A549 (cell line): ENCODE data around the gene KHDC1. TPM values are rescaled to one million over a fixed set of nuclear protein-coding genes. Genes with fewer than 3 reads are reported as not detected.
A peak's percentile ranks its signal among the peaks of the same experiment; 100 is the strongest.

Experiments used
- ATAC-seq, 2 experiments: fragments of 200-7000 bp in 1 of 2; fragments of >200 bp in 1 of 2; cut with Nextera tagmentation in 1 of 2; cut with Tn5 transposase in 1 of 2; 3 replicates each; pipeline versions ENCODE4 v1.8.0 to v1.9.1; 2018 to 2020; ENCODE audit warnings: mild to moderate bottlenecking in 1 of 2, moderate library complexity in 1 of 2
- CTCF ChIA-PET: fragments of 300-600 bp; sonication (Branson Sonifier 250); formaldehyde crosslinking; extraction: SDS; loops from one replicate; lab custom pipeline; 2021; ENCODE audit warnings: antibody characterized with exemption, inconsistent platforms; lab: Yijun Ruan, JAX
- POLR2A ChIA-PET: fragments of 350-600 bp; formaldehyde crosslinking; extraction: SDS; loops from one replicate; lab custom pipeline; 2021; ENCODE audit warnings: antibody characterized with exemption, inconsistent platforms; lab: Yijun Ruan, JAX
- DNase-seq, 2 experiments: peaks; one replicate each; pipeline versions ENCODE4 v3.0.0 to v3.0.0-alpha.2; 2011 to 2016; ENCODE audit warnings: low read depth in 1 of 2, low spot score in 1 of 2
- FAIRE-seq: peaks from 2 replicates; lab custom pipeline; 2011; peaks lifted over from hg19 to GRCh38; lab: Jason Lieb, UNC
- H3K27ac ChIP-seq, 2 experiments: fragments of >200 bp; sonication (Bioruptor Twin); formaldehyde crosslinking; 3 replicates each; pipeline ENCODE4 v1.5.1; 2016 to 2017
- H3K4me1 ChIP-seq: fragments of >200 bp; sonication (Bioruptor Twin); formaldehyde crosslinking; 3 replicates; pipeline ENCODE4 v1.6.1; 2016
- H3K4me2 ChIP-seq: fragments of >200 bp; sonication (Bioruptor Twin); formaldehyde crosslinking; 3 replicates; pipeline ENCODE4 v1.6.1; 2016
- H3K4me3 ChIP-seq: fragments of >200 bp; sonication (Bioruptor Twin); formaldehyde crosslinking; 3 replicates; pipeline ENCODE4 v1.5.1; 2016
- H3K9me3 ChIP-seq: fragments of >200 bp; sonication (Bioruptor Twin); formaldehyde crosslinking; 3 replicates; pipeline ENCODE4 v1.6.1; 2016
- BHLHE40 ChIP-seq: IDR thresholded peaks from 2 replicates; pipeline ENCODE4 v1.6.1; 2012; ENCODE audit warnings: low read depth, low read length, inconsistent platforms
- CBX2 ChIP-seq: fragments of 200-600 bp; sonication (generic); IDR thresholded peaks from 2 replicates; pipeline ENCODE4 v1.6.1; 2016; ENCODE audit warnings: low read depth, mild to moderate bottlenecking, borderline replicate concordance
- CHD2 ChIP-seq: fragments of 150-350 bp; IDR thresholded peaks from 2 replicates; pipeline ENCODE4 v1.6.1; 2014; ENCODE audit warnings: low read length; ENCODE audit not compliant: partially characterized antibody
- CHD4 ChIP-seq: fragments of 200-600 bp; sonication (generic); IDR thresholded peaks from 2 replicates; pipeline ENCODE4 v1.6.1; 2016; ENCODE audit warnings: antibody characterized with exemption, mild to moderate bottlenecking, borderline replicate concordance
- EHMT2 ChIP-seq: fragments of 200-600 bp; sonication (generic); IDR thresholded peaks from 2 replicates; pipeline ENCODE4 v1.6.1; 2016; ENCODE audit warnings: antibody characterized with exemption, low read depth, mild to moderate bottlenecking, moderate library complexity
- EP300 ChIP-seq, 2 experiments: fragments of >200 bp; sonication (Bioruptor Twin); formaldehyde crosslinking; IDR thresholded peaks; 2 replicates in 1 of 2; 3 replicates in 1 of 2; pipeline ENCODE4 v1.6.1; 2016 to 2017
- ESRRA ChIP-seq: fragments of 150-350 bp; IDR thresholded peaks from 2 replicates; pipeline ENCODE4 v1.6.1; 2014; ENCODE audit warnings: mild to moderate bottlenecking, low read length, borderline replicate concordance
- FOSB ChIP-seq: fragments of 250-450 bp; sonication (Bioruptor Pico); IDR thresholded peaks from 2 replicates; pipeline ENCODE4 v1.5.0; 2020; ENCODE audit warnings: mild to moderate bottlenecking, moderate library complexity
- FOSL2 ChIP-seq, 2 experiments: fragments of 450-650 bp in 1 of 2; fragments of >200 bp in 1 of 2; sonication (Bioruptor Twin) in 1 of 2; formaldehyde crosslinking; IDR thresholded peaks; 2 replicates each; pipeline versions ENCODE4 v1.5.0 to v1.6.1; 2016 to 2020; ENCODE audit warnings: mild to moderate bottlenecking in 1 of 2, moderate library complexity in 1 of 2
- GATA3 ChIP-seq: IDR thresholded peaks from 2 replicates; pipeline ENCODE4 v1.6.1; 2012; ENCODE audit warnings: borderline replicate concordance
- HDAC2 ChIP-seq: fragments of 200-600 bp; sonication (generic); IDR thresholded peaks from 2 replicates; pipeline ENCODE4 v1.6.1; 2016
- HOXB13 ChIP-seq: fragments of 250-450 bp; sonication (Bioruptor Pico); IDR thresholded peaks from 2 replicates; pipeline ENCODE4 v1.5.0; 2020; ENCODE audit warnings: low read depth, mild to moderate bottlenecking, moderate library complexity
- HOXB5 ChIP-seq: fragments of 250-450 bp; sonication (Bioruptor Pico); IDR thresholded peaks from 2 replicates; pipeline ENCODE4 v1.5.0; 2020; ENCODE audit warnings: mild to moderate bottlenecking, moderate library complexity
- JUN ChIP-seq, 2 experiments: fragments of >200 bp; sonication (Bioruptor Twin); formaldehyde crosslinking; IDR thresholded peaks; 2 replicates in 1 of 2; 3 replicates in 1 of 2; pipeline ENCODE4 v1.6.1; 2016 to 2017
- JUNB ChIP-seq: fragments of >200 bp; sonication (Bioruptor Twin); formaldehyde crosslinking; IDR thresholded peaks from 2 replicates; pipeline ENCODE4 v1.6.1; 2016
- KDM1A ChIP-seq: fragments of 200-600 bp; sonication (generic); IDR thresholded peaks from 2 replicates; pipeline ENCODE4 v1.6.1; 2016; ENCODE audit warnings: low read depth, mild to moderate bottlenecking
- MAFK ChIP-seq: fragments of 450-650 bp; IDR thresholded peaks from 2 replicates; pipeline ENCODE4 v1.6.1; 2014; ENCODE audit not compliant: partially characterized antibody
- MAZ ChIP-seq: fragments of 150-350 bp; IDR thresholded peaks from 2 replicates; pipeline ENCODE4 v1.6.1; 2014; ENCODE audit warnings: antibody characterized with exemption, low read depth, low read length, borderline replicate concordance
- MYC ChIP-seq: IDR thresholded peaks from 2 replicates; pipeline ENCODE4 v1.6.1; 2012; ENCODE audit warnings: mild to moderate bottlenecking, inconsistent platforms, low read length, improper control_type of control experiment, borderline replicate concordance
- NFE2L2 ChIP-seq: fragments of 150-350 bp; conservative IDR thresholded peaks from 2 replicates; pipeline ENCODE4 v1.6.1; 2014; ENCODE audit warnings: low read length
- NR3C1 ChIP-seq: fragments of >200 bp; sonication (Bioruptor Twin); formaldehyde crosslinking; IDR thresholded peaks from 3 replicates; pipeline ENCODE4 v1.6.1; 2017
- PHF8 ChIP-seq: fragments of 200-600 bp; sonication (generic); IDR thresholded peaks from 2 replicates; pipeline ENCODE4 v1.6.1; 2016; ENCODE audit warnings: low read depth, mild to moderate bottlenecking, antibody characterized with exemption, moderate library complexity, borderline replicate concordance
- RAD21 ChIP-seq, 2 experiments: fragments of >200 bp in 1 of 2; sonication (Bioruptor Twin) in 1 of 2; formaldehyde crosslinking in 1 of 2; IDR thresholded peaks in 1 of 2; conservative IDR thresholded peaks in 1 of 2; 2 replicates in 1 of 2; 3 replicates in 1 of 2; pipeline ENCODE4 v1.6.1; 2012 to 2018; ENCODE audit warnings: inconsistent platforms in 1 of 2
- RCOR1 ChIP-seq: fragments of 150-350 bp; IDR thresholded peaks from 2 replicates; pipeline ENCODE4 v1.6.1; 2014; ENCODE audit warnings: antibody characterized with exemption, low read length, low read depth
- SMC3 ChIP-seq: fragments of >200 bp; sonication (Bioruptor Twin); formaldehyde crosslinking; IDR thresholded peaks from 3 replicates; pipeline ENCODE4 v1.6.1; 2018; ENCODE audit warnings: inconsistent platforms
- ZC3H11A ChIP-seq: fragments of 450-650 bp; IDR thresholded peaks from 2 replicates; pipeline ENCODE4 v1.6.1; 2014; ENCODE audit warnings: antibody characterized with exemption, mild to moderate bottlenecking
- ZSCAN20 ChIP-seq: fragments of 250-450 bp; sonication (Bioruptor Pico); IDR thresholded peaks from 2 replicates; pipeline ENCODE4 v1.8.0; 2022; ENCODE audit warnings: mild to moderate bottlenecking, moderate library complexity
- WGBS: methylation state at CpG from one replicate; pipeline ENCODE4 v1.1.6; 2017; ENCODE audit errors: missing lambda C conversion rate; 5-methylcytosine and 5-hydroxymethylcytosine counted together
- polyA plus RNA-seq, 4 experiments: library from polyadenylated mRNA; depleted of rRNA in 3 of 4; stranded (reverse); fragments of >200 nt; fragmentation: RNase III in 1 of 4; extraction: RNeasy Plus Mini Kit Qiagen cat#74134 plus additional on column Dnase treatment in 1 of 4; gene quantifications; 2 replicates in 3 of 4; 3 replicates in 1 of 4; pipeline ENCODE4 v1.2.3, GENCODE V29; 2011 to 2017
- TF ChIP-seq, protein P1 (sequence below): fragments of 150-350 bp; IDR thresholded peaks from 2 replicates; pipeline ENCODE4 v1.6.1; 2014; ENCODE audit warnings: low read depth, mild to moderate bottlenecking, low read length
- TF ChIP-seq, protein P2 (sequence below): IDR thresholded peaks from 2 replicates; pipeline ENCODE4 v1.6.1; 2012; ENCODE audit warnings: low read depth, borderline replicate concordance
- TF ChIP-seq, protein P3 (sequence below): IDR thresholded peaks from 2 replicates; pipeline ENCODE4 v1.6.1; 2012
- TF ChIP-seq, protein P4 (sequence below): fragments of >200 bp; sonication (Bioruptor Twin); formaldehyde crosslinking; IDR thresholded peaks from 3 replicates; pipeline ENCODE4 v1.6.1; 2016

Gene KHDC1
- polyA plus RNA-seq, 2 of the 4 experiments (the other 2 are of a cell fraction) = 4.5 to 5.2 TPM

DNA sequence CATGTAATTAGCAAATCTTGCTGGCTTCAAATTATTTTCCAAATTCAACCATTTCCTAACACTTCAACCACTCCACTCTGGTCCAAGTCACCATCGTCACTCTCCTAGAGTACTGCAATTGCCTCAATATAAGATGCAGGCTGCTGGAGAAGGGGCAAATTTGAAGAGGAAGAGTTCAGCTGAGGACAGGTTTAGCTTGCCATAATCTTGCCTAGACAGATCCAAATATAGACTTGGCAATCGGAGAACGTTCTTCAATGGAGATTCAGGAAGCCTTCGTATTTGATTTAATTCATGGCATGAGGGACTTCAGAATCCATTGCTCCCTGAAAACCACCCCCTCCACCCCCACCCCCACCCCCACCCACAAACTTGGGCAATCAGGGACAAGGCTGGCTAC lies 22.3 kb downstream of the KHDC1 start:
- WGBS = 89% methylated on average over 4 of the region's 4 CpGs
- Histone ChIP-seq H3K4me3 (no peak overlapping the region), H3K4me2 (no peak overlapping the region), H3K27ac (no peak overlapping the region), H3K4me1 (peaks cover 12% of the 10 kb centered on the region), H3K9me3 (no peaks in the 10 kb centered on the region)
- CTCF ChIA-PET = no interaction called here
- no peak for DNase-seq
- POLR2A ChIA-PET = no interaction called here
- TF ChIP-seq HOXB5 (CRISPR knock-in tag) (no peak), BHLHE40 (no peak), ZC3H11A (no peak), PHF8 (no peak), CBX2 (no peak), EHMT2 (no peak), HOXB13 (CRISPR knock-in tag) (no peak), HDAC2 (no peak), JUN (IDR thresholded peaks at IDR 0.05) (no peak), ZSCAN20 (CRISPR knock-in tag) (no peak), NFE2L2 (no peak), NR3C1 (no peak)
- TF ChIP-seq, protein P1, sequence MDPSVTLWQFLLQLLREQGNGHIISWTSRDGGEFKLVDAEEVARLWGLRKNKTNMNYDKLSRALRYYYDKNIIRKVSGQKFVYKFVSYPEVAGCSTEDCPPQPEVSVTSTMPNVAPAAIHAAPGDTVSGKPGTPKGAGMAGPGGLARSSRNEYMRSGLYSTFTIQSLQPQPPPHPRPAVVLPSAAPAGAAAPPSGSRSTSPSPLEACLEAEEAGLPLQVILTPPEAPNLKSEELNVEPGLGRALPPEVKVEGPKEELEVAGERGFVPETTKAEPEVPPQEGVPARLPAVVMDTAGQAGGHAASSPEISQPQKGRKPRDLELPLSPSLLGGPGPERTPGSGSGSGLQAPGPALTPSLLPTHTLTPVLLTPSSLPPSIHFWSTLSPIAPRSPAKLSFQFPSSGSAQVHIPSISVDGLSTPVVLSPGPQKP = no peak
- TF ChIP-seq, protein P2, sequence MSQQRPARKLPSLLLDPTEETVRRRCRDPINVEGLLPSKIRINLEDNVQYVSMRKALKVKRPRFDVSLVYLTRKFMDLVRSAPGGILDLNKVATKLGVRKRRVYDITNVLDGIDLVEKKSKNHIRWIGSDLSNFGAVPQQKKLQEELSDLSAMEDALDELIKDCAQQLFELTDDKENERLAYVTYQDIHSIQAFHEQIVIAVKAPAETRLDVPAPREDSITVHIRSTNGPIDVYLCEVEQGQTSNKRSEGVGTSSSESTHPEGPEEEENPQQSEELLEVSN = no peak
- FAIRE-seq = no peak
- no peak for ATAC-seq

DNA sequence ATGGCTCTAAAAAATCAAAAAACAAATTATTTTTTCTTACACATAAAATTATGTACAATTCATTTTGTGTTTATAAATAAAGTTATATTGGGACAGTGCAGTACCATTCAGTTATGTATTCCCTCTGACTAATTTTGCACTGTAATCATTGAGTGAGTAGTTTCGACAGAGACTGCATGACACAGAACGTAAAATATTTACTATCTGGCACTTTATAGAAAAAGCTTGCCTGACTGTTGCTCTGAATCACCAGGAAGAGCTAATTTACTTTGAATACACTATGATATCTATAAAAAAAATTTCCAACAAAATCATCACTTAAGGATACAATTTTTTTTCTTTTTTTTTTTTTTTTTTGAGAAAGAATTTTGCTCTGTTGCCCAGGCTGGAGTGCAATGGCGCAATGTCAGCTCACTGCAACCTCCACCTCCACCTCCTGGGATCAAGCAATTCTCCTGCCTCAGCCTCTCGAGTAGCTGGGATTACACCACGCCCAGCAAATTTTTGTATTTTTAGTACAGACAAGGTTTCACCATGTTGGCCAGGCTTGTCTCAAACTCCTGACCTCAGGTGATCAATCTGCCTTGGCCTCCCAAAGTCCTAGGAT lies 26.7 kb downstream of the KHDC1 start:
- no peaks in the 10 kb centered on the region for H3K9me3 ChIP-seq
- peak overlapping the region; percentile 66 to 88 for H3K27ac ChIP-seq
- no peak overlapping the region for H3K4me3 ChIP-seq
- CTCF ChIA-PET = interaction anchor here (1.4 kb wide), 1 partner anchor 49 kb away, joined by 3 read pairs; no protein-coding TSS in a partner anchor
- DNase-seq (peak; percentile 21 to 72), FAIRE-seq (no peak), ATAC-seq (peak; percentile 92 to 98)
- peak overlapping the region; percentile 52 for H3K4me2 ChIP-seq
- POLR2A ChIA-PET = no interaction called here
- peaks cover 29% of the 10 kb centered on the region for H3K4me1 ChIP-seq
- WGBS = 17% methylated on average over 5 of the region's 5 CpGs
- no peak for TF ChIP-seq EHMT2
- TF ChIP-seq EP300 (IDR thresholded peaks at IDR 0.05) = peak; percentile 31 to 48; a peak in 2 of 5 replicates
- peak; percentile 46 to 57; a peak in 2 of 5 replicates for TF ChIP-seq JUN (IDR thresholded peaks at IDR 0.05)
- TF ChIP-seq, protein P1 = no peak
- TF ChIP-seq MAFK = peak; percentile 84
- no peak for TF ChIP-seq BHLHE40
- TF ChIP-seq, protein P3, sequence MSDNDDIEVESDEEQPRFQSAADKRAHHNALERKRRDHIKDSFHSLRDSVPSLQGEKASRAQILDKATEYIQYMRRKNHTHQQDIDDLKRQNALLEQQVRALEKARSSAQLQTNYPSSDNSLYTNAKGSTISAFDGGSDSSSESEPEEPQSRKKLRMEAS = peak; percentile 20; the same call in 1 of the 2 replicates
- TF ChIP-seq, protein P4, sequence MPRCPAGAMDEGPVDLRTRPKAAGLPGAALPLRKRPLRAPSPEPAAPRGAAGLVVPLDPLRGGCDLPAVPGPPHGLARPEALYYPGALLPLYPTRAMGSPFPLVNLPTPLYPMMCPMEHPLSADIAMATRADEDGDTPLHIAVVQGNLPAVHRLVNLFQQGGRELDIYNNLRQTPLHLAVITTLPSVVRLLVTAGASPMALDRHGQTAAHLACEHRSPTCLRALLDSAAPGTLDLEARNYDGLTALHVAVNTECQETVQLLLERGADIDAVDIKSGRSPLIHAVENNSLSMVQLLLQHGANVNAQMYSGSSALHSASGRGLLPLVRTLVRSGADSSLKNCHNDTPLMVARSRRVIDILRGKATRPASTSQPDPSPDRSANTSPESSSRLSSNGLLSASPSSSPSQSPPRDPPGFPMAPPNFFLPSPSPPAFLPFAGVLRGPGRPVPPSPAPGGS = peak; percentile 45; the same call in 1 of the 3 replicates
- no peak for TF ChIP-seq CHD2
- no peak for TF ChIP-seq ESRRA
- no peak for TF ChIP-seq RCOR1
- no peak for TF ChIP-seq MAZ
- TF ChIP-seq JUNB = peak; percentile 92
- no peak for TF ChIP-seq MYC
- TF ChIP-seq SMC3 = no peak
- no peak for TF ChIP-seq PHF8
- TF ChIP-seq FOSL2 (IDR thresholded peaks at IDR 0.05) = peak; percentile 75
- peak; percentile 91 for TF ChIP-seq FOSL2 (CRISPR knock-in tag; IDR thresholded peaks at IDR 0.05)
- no peak for TF ChIP-seq KDM1A
- TF ChIP-seq, protein P2 = no peak
- no peak for TF ChIP-seq RAD21 (conservative IDR thresholded peaks at IDR 0.05 in 1 of 2, IDR thresholded peaks at IDR 0.05 in 1 of 2)
- TF ChIP-seq GATA3 = peak; percentile 37; the same call in 1 of the 2 replicates
- no peak for TF ChIP-seq FOSB (CRISPR knock-in tag)
- TF ChIP-seq CHD4 = no peak
- no peak for TF ChIP-seq HOXB5 (CRISPR knock-in tag)
